H1 (cell line): Measurements from ENCODE around the gene DYNLL1. TPM values are rescaled to one million over a fixed set of nuclear protein-coding genes. Genes with fewer than 3 reads are reported as not detected.

Source experiments
- CTCF ChIA-PET: fragments of 300-600 bp; sonication (Branson Sonifier 250); formaldehyde crosslinking; loops from one replicate; lab custom pipeline; 2021; ENCODE audit not compliant: partially characterized antibody; lab: Charles Lee
- POLR2A ChIA-PET: fragments of 300-600 bp; sonication (Branson Sonifier 250); formaldehyde crosslinking; loops from one replicate; lab custom pipeline; 2021; ENCODE audit warnings: inconsistent platforms; ENCODE audit not compliant: partially characterized antibody; lab: Charles Lee
- DNase-seq, 2 experiments: peaks; one replicate each; pipeline versions ENCODE4 v3.0.0 to v3.0.0-alpha.2; 2010 to 2022; ENCODE audit warnings: low spot score in 2 of 2, low read depth in 1 of 2, mixed read lengths in 1 of 2
- FAIRE-seq: peaks from 2 replicates; lab custom pipeline; 2011; peaks lifted over from hg19 to GRCh38; lab: Jason Lieb, UNC
- H2AFZ ChIP-seq: 2 replicates; pipeline ENCODE4 v1.8.1; 2012; ENCODE audit warnings: low read length, inconsistent platforms
- H2AK5ac ChIP-seq: 2 replicates; pipeline ENCODE4 v1.6.1; 2013; ENCODE audit warnings: low read depth, low read length
- H2BK120ac ChIP-seq: replicated peaks from 2 replicates; pipeline ENCODE3; 2013; ENCODE audit warnings: low read depth, low read length, inconsistent platforms
- H2BK12ac ChIP-seq: 2 replicates; pipeline ENCODE4 v1.6.1; 2013; ENCODE audit warnings: low read depth, low read length
- H2BK15ac ChIP-seq: 2 replicates; pipeline ENCODE4 v1.6.1; 2013; ENCODE audit warnings: low read length
- H2BK20ac ChIP-seq: 2 replicates; pipeline ENCODE4 v1.6.1; 2013; ENCODE audit warnings: low read length
- H2BK5ac ChIP-seq: 2 replicates; pipeline ENCODE4 v1.6.1; 2013; ENCODE audit warnings: low read depth, low read length
- H3K14ac ChIP-seq: 2 replicates; pipeline ENCODE4 v1.6.1; 2013; ENCODE audit warnings: inconsistent platforms; ENCODE audit not compliant: insufficient read length
- H3K18ac ChIP-seq: 2 replicates; pipeline ENCODE4 v1.6.1; 2013; ENCODE audit warnings: low read length; ENCODE audit errors: extremely low read depth
- H3K23ac ChIP-seq: 2 replicates; pipeline ENCODE4 v1.6.1; 2013; ENCODE audit warnings: inconsistent platforms; ENCODE audit not compliant: insufficient read length
- H3K23me2 ChIP-seq: 2 replicates; pipeline ENCODE4 v1.6.1; 2013; ENCODE audit warnings: low read depth, low read length
- H3K27ac ChIP-seq: 2 replicates; pipeline ENCODE4 v1.6.1; 2011; ENCODE audit warnings: low read depth, low read length, inconsistent platforms
- H3K27me3 ChIP-seq, 4 experiments: replicated peaks in 1 of 4; 1 replicate in 1 of 4; 2 replicates in 3 of 4; pipeline versions ENCODE4 v1.6.1 to v1.8.1; 2011 to 2013; ENCODE audit warnings: low read length in 3 of 4, mild to moderate bottlenecking in 3 of 4, inconsistent platforms in 2 of 4, mixed read lengths in 2 of 4, moderate library complexity in 1 of 4; ENCODE audit not compliant: control insufficient read depth in 3 of 4, insufficient read depth in 3 of 4; ENCODE audit errors: extremely low read depth in 1 of 4
- H3K36me3 ChIP-seq, 4 experiments: 2 replicates each; pipeline versions ENCODE4 v1.6.1 to v1.8.1; 2011 to 2013; ENCODE audit warnings: mild to moderate bottlenecking in 4 of 4, low read length in 3 of 4, moderate library complexity in 2 of 4, control low read depth in 1 of 4, inconsistent platforms in 1 of 4; ENCODE audit not compliant: insufficient read depth in 4 of 4, control insufficient read depth in 2 of 4
- H3K4ac ChIP-seq: replicated peaks from 2 replicates; pipeline ENCODE3; 2013; ENCODE audit warnings: low read length, low read depth, mixed read lengths, inconsistent platforms; ENCODE audit not compliant: insufficient read length
- H3K4me1 ChIP-seq, 4 experiments: replicated peaks in 1 of 4; 1 replicate in 1 of 4; 2 replicates in 3 of 4; pipeline versions ENCODE4 v1.6.1 to v1.8.1; 2011 to 2013; ENCODE audit warnings: low read length in 3 of 4, inconsistent platforms in 2 of 4, mixed read lengths in 1 of 4; ENCODE audit not compliant: insufficient read depth in 4 of 4, control insufficient read depth in 3 of 4
- H3K4me2 ChIP-seq, 2 experiments: 2 replicates each; pipeline versions ENCODE4 v1.6.1 to v1.8.1; 2011 to 2013; ENCODE audit warnings: low read depth in 2 of 2, low read length in 2 of 2, control low read depth in 1 of 2, inconsistent platforms in 1 of 2, mild to moderate bottlenecking in 1 of 2; ENCODE audit not compliant: insufficient read depth in 1 of 2
- H3K4me3 ChIP-seq, 4 experiments: fragments of 200-600, 300-600 bp in 1 of 4; sonication (generic), shearing (Covaris generic), sonication (Bioruptor Twin) in 1 of 4; 2 replicates each; pipeline versions ENCODE4 v1.5.1 to v1.8.1; 2011 to 2016; ENCODE audit warnings: low read length in 4 of 4, low read depth in 3 of 4, control low read depth in 2 of 4, inconsistent platforms in 2 of 4, mild to moderate bottlenecking in 2 of 4, mixed read lengths in 1 of 4, moderate library complexity in 1 of 4; ENCODE audit not compliant: insufficient read depth in 2 of 4; ENCODE audit errors: extremely low read depth in 1 of 4
- H3K56ac ChIP-seq: replicated peaks from 2 replicates; pipeline ENCODE3; 2013; ENCODE audit warnings: low read depth, mild to moderate bottlenecking, mixed read lengths, low read length, inconsistent platforms; ENCODE audit not compliant: insufficient read length
- H3K79me1 ChIP-seq: 2 replicates; pipeline ENCODE4 v1.6.1; 2013; ENCODE audit warnings: low read depth, low read length, control low read depth
- H3K79me2 ChIP-seq, 2 experiments: 2 replicates each; pipeline versions ENCODE4 v1.6.1 to v1.8.1; 2012 to 2013; ENCODE audit warnings: low read length in 2 of 2, mild to moderate bottlenecking in 2 of 2, inconsistent platforms in 1 of 2; ENCODE audit not compliant: insufficient read depth in 2 of 2, control insufficient read depth in 1 of 2
- H3K9ac ChIP-seq, 4 experiments: replicated peaks in 1 of 4; 1 replicate in 1 of 4; 2 replicates in 3 of 4; pipeline versions ENCODE4 v1.6.1 to v1.8.1; 2011 to 2013; ENCODE audit warnings: low read depth in 3 of 4, low read length in 3 of 4, control low read depth in 2 of 4, mild to moderate bottlenecking in 2 of 4, moderate library complexity in 2 of 4, inconsistent platforms in 1 of 4; ENCODE audit errors: extremely low read depth in 1 of 4
- H3K9me3 ChIP-seq, 2 experiments: 2 replicates each; pipeline versions ENCODE4 v1.6.1 to v1.8.1; 2012 to 2013; ENCODE audit warnings: mild to moderate bottlenecking in 2 of 2, moderate library complexity in 2 of 2, control low read depth in 1 of 2, inconsistent platforms in 1 of 2, low read depth in 1 of 2, low read length in 1 of 2, mixed read lengths in 1 of 2; ENCODE audit not compliant: insufficient read depth in 2 of 2
- H4K20me1 ChIP-seq, 2 experiments: replicated peaks in 1 of 2; 2 replicates each; pipeline versions ENCODE3 to v1.8.1; 2011 to 2013; ENCODE audit warnings: inconsistent platforms in 2 of 2, low read length in 2 of 2, mild to moderate bottlenecking in 1 of 2; ENCODE audit not compliant: insufficient read depth in 2 of 2, control insufficient read depth in 1 of 2
- H4K5ac ChIP-seq: 2 replicates; pipeline ENCODE4 v1.6.1; 2013; ENCODE audit warnings: low read length, low read depth, mixed read lengths, inconsistent platforms; ENCODE audit not compliant: insufficient read length
- H4K8ac ChIP-seq: 2 replicates; pipeline ENCODE4 v1.8.0; 2013; ENCODE audit warnings: mild to moderate bottlenecking, moderate library complexity, low read length, inconsistent platforms; ENCODE audit not compliant: insufficient read depth; ENCODE audit errors: extremely low read depth
- H4K91ac ChIP-seq: replicated peaks from 2 replicates; pipeline ENCODE3; 2013; ENCODE audit warnings: low read length, mixed read lengths, inconsistent platforms; ENCODE audit not compliant: insufficient read length
- CTBP2 ChIP-seq: IDR thresholded peaks from 2 replicates; pipeline ENCODE4 v1.7.0; 2011; ENCODE audit warnings: borderline replicate concordance, mild to moderate bottlenecking, moderate library complexity, mixed read lengths, low read length; ENCODE audit not compliant: insufficient read depth, insufficient read length
- MAFK ChIP-seq: IDR thresholded peaks from 2 replicates; pipeline ENCODE4 v1.6.1; 2012; ENCODE audit warnings: low read depth, mild to moderate bottlenecking, improper control_type of control experiment, low read length
- POLR2A ChIP-seq, 2 experiments: IDR thresholded peaks; 1 replicate in 1 of 2; 2 replicates in 1 of 2; pipeline ENCODE4 v1.6.1; 2011; ENCODE audit warnings: low read depth in 2 of 2, low read length in 2 of 2, mild to moderate bottlenecking in 2 of 2; ENCODE audit errors: control extremely low read depth in 1 of 2
- SAP30 ChIP-seq: fragments of 300-600 bp; sonication (generic); IDR thresholded peaks from 2 replicates; pipeline ENCODE4 v1.7.1; 2012; ENCODE audit warnings: low read length, moderate library complexity, mild to moderate bottlenecking, inconsistent platforms; ENCODE audit not compliant: insufficient read depth, insufficient replicate concordance
- SRF ChIP-seq: IDR thresholded peaks from 2 replicates; pipeline ENCODE4 v1.6.1; 2011; ENCODE audit warnings: mild to moderate bottlenecking, low read depth, low read length, moderate library complexity
- TBP ChIP-seq: IDR thresholded peaks from 2 replicates; pipeline ENCODE4 v1.6.1; 2011; ENCODE audit warnings: low read depth, low read length, improper control_type of control experiment
- WGBS, 2 experiments: shearing (Covaris generic) in 1 of 2; methylation state at CpG; one replicate each; pipeline versions ENCODE4 v1.1.6 to v1.1.7; 2013 to 2015; ENCODE audit warnings: low lambda C conversion rate in 2 of 2, mixed read lengths in 2 of 2, inconsistent platforms in 1 of 2, low coverage in 1 of 2, missing lambda C conversion rate in 1 of 2; ENCODE audit not compliant: insufficient replicate concordance in 2 of 2, insufficient coverage in 1 of 2, insufficient read length in 1 of 2; ENCODE audit errors: extremely low coverage in 1 of 2, missing lambda C conversion rate in 1 of 2; 5-methylcytosine and 5-hydroxymethylcytosine counted together
- polyA plus RNA-seq, 7 experiments: library from polyadenylated mRNA; depleted of rRNA in 3 of 7; stranded (reverse) in 5 of 7; unstranded in 2 of 7; fragments of >200 nt in 5 of 7; fragments of 200-250 nt in 2 of 7; gene quantifications; 1 replicate in 5 of 7; 2 replicates in 1 of 7; 4 replicates in 1 of 7; pipeline versions ENCODE4 v1.2.1 to v1.2.3, GENCODE V29; 2011 to 2013; ENCODE audit warnings: missing spikeins in 2 of 7, mixed read lengths in 2 of 7
- total RNA-seq: library from RNA; stranded (reverse); fragmentation: NEBNext Ultra II Directional; extraction: Animal tissue kit (Norgen Biotek cat#: 25700); gene quantifications from 2 replicates; pipeline ENCODE4 v1.2.1, GENCODE V29; 2021
- TF ChIP-seq, protein P1 (sequence below): IDR thresholded peaks from 2 replicates; pipeline ENCODE4 v1.6.1; 2012; ENCODE audit warnings: inconsistent platforms
- TF ChIP-seq, protein P2 (sequence below): IDR thresholded peaks from 2 replicates; pipeline ENCODE4 v1.6.1; 2012; ENCODE audit warnings: inconsistent platforms

DYNLL1 gene
- total and polyA plus RNA-seq, 2 of the 8 experiments (the other 6 are each of a cell fraction or from before 2014, with no cell fraction given), result 423 to 488 TPM

DNA sequence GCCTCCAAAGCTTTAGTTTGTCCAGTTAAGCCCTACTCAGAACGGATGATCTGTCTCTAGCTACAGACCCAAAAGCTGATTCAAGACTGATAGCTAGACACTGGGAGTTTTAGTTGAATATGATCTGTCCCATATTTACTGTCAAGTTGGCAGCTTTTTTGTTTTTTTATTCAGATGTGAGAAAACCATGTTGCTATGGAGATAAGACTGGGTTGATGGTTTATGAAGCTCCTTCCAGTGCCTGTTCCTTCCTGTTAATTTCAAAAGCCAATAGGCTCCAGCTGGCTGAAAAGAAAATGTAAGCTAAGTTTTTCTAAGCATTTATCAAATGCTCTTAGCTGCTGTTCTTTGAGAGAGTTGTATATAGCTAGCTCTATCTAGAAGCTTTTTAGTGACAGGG is 4.7 kb downstream of the DYNLL1 start:
- Histone ChIP-seq H4K8ac (no peak overlapping the region), H2AK5ac (no peak overlapping the region), H3K23me2 (peaks cover 6% of the 10 kb centered on the region; the same call in 1 of the 2 replicates), H4K5ac (no peak overlapping the region), H3K14ac (no peak overlapping the region), H2BK120ac (no peak overlapping the region), H3K4me3 (no peak overlapping the region), H3K4ac (no peak overlapping the region), H2BK5ac (no peak overlapping the region), H2BK20ac (no peak overlapping the region), H3K4me2 (no peak overlapping the region), H4K20me1 (peaks cover 12 to 13% of the 10 kb centered on the region in 2 experiments), H3K56ac (no peak overlapping the region), H3K4me1 (peaks cover 5 to 10% (median 7%) of the 10 kb centered on the region in 4 experiments; a peak in 5 of 7 replicates), H3K27ac (no peak overlapping the region), H3K79me2 (peaks cover 16 to 20% of the 10 kb centered on the region in 2 experiments), H2BK15ac (no peak overlapping the region), H3K36me3 (peaks cover 4 to 29% (median 17%) of the 10 kb centered on the region in 4 experiments; a peak in 7 of 8 replicates), H3K9ac (no peak overlapping the region), H2AFZ (no peak overlapping the region), H3K9me3 (no peaks in the 10 kb centered on the region), H3K27me3 (no peaks in the 10 kb centered on the region), H3K79me1 (no peaks in the 10 kb centered on the region), H3K18ac (no peak overlapping the region), H3K23ac (no peak overlapping the region), H2BK12ac (no peak overlapping the region), H4K91ac (no peak overlapping the region)
- CTCF ChIA-PET, result interaction anchor here (0.6 to 1.3 kb wide), 6 partner anchors 11 to 82 kb away, joined by 3 to 4 read pairs (median 4); no protein-coding TSS in a partner anchor
- POLR2A ChIA-PET, result interaction anchor here (1.0 to 10.1 kb wide), 9 partner anchors 9 to 43 kb away, joined by 3 to 78 read pairs (median 5); partner anchors contain the start of genes COQ5 and RNF10
- TF ChIP-seq SRF (no peak), MAFK (no peak), TBP (no peak), POLR2A (IDR thresholded peaks at IDR 0.05; ENCODE audit: control extremely low read depth in 1 of 2, low read depth in 2 of 2, low read length in 2 of 2) (no peak), CTBP2 (no peak), SAP30 (no peak)
- TF ChIP-seq, protein P1, sequence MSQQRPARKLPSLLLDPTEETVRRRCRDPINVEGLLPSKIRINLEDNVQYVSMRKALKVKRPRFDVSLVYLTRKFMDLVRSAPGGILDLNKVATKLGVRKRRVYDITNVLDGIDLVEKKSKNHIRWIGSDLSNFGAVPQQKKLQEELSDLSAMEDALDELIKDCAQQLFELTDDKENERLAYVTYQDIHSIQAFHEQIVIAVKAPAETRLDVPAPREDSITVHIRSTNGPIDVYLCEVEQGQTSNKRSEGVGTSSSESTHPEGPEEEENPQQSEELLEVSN, result no peak
- TF ChIP-seq, protein P2, sequence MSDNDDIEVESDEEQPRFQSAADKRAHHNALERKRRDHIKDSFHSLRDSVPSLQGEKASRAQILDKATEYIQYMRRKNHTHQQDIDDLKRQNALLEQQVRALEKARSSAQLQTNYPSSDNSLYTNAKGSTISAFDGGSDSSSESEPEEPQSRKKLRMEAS, result no peak
- DNase-seq, result no peak
- FAIRE-seq, result no peak
- WGBS, 2 experiments, result 83% methylated on average over 1 of the region's 1 CpG; no CpG with 5 or more reads in 1 of the 2 experiments
